Dendritic cell treated with granulocyte-macrophage colony-stimulating factor and Interleukin-4, amounts not matched to agents 40 ng/mL and 50 ng/mL, for 4 days (primary cell): ENCODE results near the gene ACADL.
"Not testable (repeated sequence)": the region's sequence is repeated elsewhere in the genome, so short reads cannot be mapped to it uniquely, and the experiment has no call there.

Experiments
- H3K27ac Mint-ChIP-seq: one replicate; pipeline ENCODE4 v1.8.0; 2022; ENCODE audit warnings: mild to moderate bottlenecking, mixed read lengths
- H3K27me3 Mint-ChIP-seq: one replicate; pipeline ENCODE4 v1.8.0; 2022; ENCODE audit warnings: mild to moderate bottlenecking, mixed read lengths
- H3K36me3 Mint-ChIP-seq: one replicate; pipeline ENCODE4 v1.8.0; 2022; ENCODE audit warnings: low read depth, mixed read lengths
- H3K4me1 Mint-ChIP-seq: one replicate; pipeline ENCODE4 v1.8.0; 2022; ENCODE audit warnings: low read depth, mixed read lengths
- H3K4me3 Mint-ChIP-seq: one replicate; pipeline ENCODE4 v1.8.0; 2022; ENCODE audit warnings: mild to moderate bottlenecking, moderate library complexity, mixed read lengths
- H3K9me3 Mint-ChIP-seq: one replicate; pipeline ENCODE4 v1.8.0; 2022; ENCODE audit warnings: mixed read lengths
- intact Hi-C: fragments of 100-400 bp; cut with micrococcal nuclease; formaldehyde crosslinking; loops from one replicate; pipeline ENCODE4 v1.15.0; 2022

Gene ACADL

DNA sequence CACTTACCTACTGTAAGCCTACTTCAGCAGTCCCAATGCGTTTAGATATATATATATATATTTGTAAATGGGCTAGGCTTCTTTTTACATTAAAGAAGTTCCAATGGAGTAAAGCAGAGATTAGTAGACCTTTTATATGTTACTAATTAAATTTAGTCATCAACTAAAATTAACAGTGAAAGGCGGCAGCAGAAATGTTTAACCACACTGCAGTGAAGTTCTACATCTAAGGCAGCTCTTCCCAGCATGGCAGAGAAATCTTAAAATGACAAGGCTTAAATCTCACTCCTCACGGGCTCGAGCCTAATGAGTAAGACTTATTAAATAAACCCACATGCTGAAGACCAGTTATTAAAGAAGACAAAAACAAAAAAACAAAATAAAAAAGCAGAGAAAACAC, 34.9 kb downstream of the ACADL start:
- no peaks in the 10 kb centered on the region for H3K27me3 Mint-ChIP-seq
- H3K36me3 Mint-ChIP-seq: no peaks in the 10 kb centered on the region
- peaks cover 8% of the 10 kb centered on the region for H3K9me3 Mint-ChIP-seq
- intact Hi-C loops: loop anchor here (10.0 kb wide), 2 partner anchors 606 to 856 kb away; no protein-coding TSS in a partner anchor
- no peak overlapping the region for H3K4me3 Mint-ChIP-seq
- H3K27ac Mint-ChIP-seq: no peak overlapping the region
- no peaks in the 10 kb centered on the region for H3K4me1 Mint-ChIP-seq

- intact Hi-C loops: loop anchor here (10.0 kb wide), 2 partner anchors 605 to 855 kb away; no protein-coding TSS in a partner anchor
- H3K27me3 Mint-ChIP-seq: no peaks in the 10 kb centered on the region
- peaks cover 6% of the 10 kb centered on the region for H3K36me3 Mint-ChIP-seq
- no peaks in the 10 kb centered on the region for H3K4me1 Mint-ChIP-seq
- peaks cover 15% of the 10 kb centered on the region for H3K9me3 Mint-ChIP-seq
- H3K27ac Mint-ChIP-seq: no peak overlapping the region
- no peak overlapping the region for H3K4me3 Mint-ChIP-seq
Measured at GRCh38 chr2:210189452-210190138, 35.7 kb downstream of the ACADL start.

DNA sequence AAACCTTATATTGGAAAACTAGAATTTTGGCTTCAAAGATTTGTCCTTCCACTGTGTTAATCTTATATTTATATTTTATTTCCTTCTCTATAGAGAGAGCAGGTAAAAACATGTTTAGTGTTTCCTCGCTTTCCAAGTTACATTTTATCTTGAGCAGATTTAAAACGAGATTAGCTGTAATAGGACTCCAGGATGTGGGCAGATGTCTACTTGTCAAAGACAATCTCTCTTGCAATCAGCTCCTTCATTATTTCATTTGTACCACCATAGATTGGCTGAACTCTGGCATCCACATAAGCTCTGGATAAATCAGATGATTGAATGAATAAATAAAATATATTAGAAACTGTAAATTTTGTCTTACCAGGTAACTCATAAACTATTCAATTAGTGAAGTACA, 36.5 kb downstream of the ACADL start:
- no peak overlapping the region for H3K4me3 Mint-ChIP-seq
- H3K4me1 Mint-ChIP-seq: no peaks in the 10 kb centered on the region
- H3K27me3 Mint-ChIP-seq: no peaks in the 10 kb centered on the region
- H3K27ac Mint-ChIP-seq: no peak overlapping the region
- H3K36me3 Mint-ChIP-seq: peaks cover 6% of the 10 kb centered on the region
- H3K9me3 Mint-ChIP-seq: peaks cover 24% of the 10 kb centered on the region
- intact Hi-C loops: no loop called here

GRCh38 chr2:210188190-210188589, 37.1 kb downstream of the ACADL start:
- H3K27ac Mint-ChIP-seq: no peak overlapping the region
- H3K36me3 Mint-ChIP-seq: peaks cover 6% of the 10 kb centered on the region
- H3K27me3 Mint-ChIP-seq: no peaks in the 10 kb centered on the region
- H3K4me1 Mint-ChIP-seq: no peaks in the 10 kb centered on the region
- H3K4me3 Mint-ChIP-seq: no peak overlapping the region
- intact Hi-C loops: no loop called here
- peaks cover 29% of the 10 kb centered on the region for H3K9me3 Mint-ChIP-seq

DNA sequence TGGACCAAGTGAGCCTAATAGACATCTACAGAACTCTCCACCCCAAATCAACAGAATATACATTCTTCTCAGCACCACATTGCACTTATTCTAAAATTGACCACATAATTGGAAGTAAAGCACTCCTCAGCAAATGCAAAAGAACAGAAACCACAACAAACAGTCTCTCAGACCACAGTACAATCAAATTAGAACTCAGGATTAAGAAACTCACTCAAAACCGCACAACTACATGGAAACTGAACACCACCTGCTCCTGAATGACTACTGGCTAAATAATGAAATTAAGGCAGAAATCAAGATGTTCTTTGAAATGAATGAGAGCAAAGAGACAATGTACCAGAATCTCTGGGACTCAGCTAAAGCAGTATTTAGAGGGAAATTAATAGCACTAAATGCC, 41.3 kb downstream of the ACADL start:
- H3K27ac Mint-ChIP-seq, intact Hi-C loops: not testable (repeated sequence)

DNA sequence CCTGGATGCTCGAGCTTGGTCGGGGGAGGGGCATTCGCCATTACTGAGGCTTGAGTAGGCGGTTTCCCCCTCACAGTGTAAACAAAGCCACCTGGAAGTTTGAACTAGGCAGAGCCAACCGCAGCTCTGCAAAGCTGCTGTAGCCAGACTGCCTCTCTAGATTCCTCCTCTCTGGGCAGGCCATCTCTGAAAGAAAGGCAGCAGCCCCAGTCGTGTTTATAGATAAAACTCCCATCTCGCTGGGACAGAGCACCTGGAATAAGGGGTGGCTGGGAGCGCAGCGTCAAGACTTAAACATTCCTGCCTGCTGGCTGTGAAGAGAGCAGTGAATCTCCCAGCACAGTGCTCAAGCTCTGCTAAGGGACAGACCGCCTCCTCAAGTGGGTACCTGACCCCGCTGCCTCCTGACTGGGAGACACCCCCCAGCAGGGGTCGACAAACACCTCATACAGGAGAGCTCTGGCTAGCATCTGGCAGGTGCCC, 43.6 kb downstream of the ACADL start:
- H3K4me3 Mint-ChIP-seq, intact Hi-C loops, H3K27me3 Mint-ChIP-seq, H3K27ac Mint-ChIP-seq, H3K4me1 Mint-ChIP-seq, H3K36me3 Mint-ChIP-seq: not testable (repeated sequence)
- peaks cover 39% of the 10 kb centered on the region for H3K9me3 Mint-ChIP-seq

More for the DNA sequence above, 41.3 kb downstream of the ACADL start:
- not testable (repeated sequence) for H3K27me3 Mint-ChIP-seq, H3K36me3 Mint-ChIP-seq, H3K4me1 Mint-ChIP-seq, H3K4me3 Mint-ChIP-seq
- peaks cover 39% of the 10 kb centered on the region for H3K9me3 Mint-ChIP-seq

- peaks cover 39% of the 10 kb centered on the region for H3K9me3 Mint-ChIP-seq
- H3K27me3 Mint-ChIP-seq, intact Hi-C loops, H3K4me1 Mint-ChIP-seq, H3K36me3 Mint-ChIP-seq, H3K4me3 Mint-ChIP-seq, H3K27ac Mint-ChIP-seq: not testable (repeated sequence)
Measured at GRCh38 chr2:210181033-210181605, 44.1 kb downstream of the ACADL start.

DNA sequence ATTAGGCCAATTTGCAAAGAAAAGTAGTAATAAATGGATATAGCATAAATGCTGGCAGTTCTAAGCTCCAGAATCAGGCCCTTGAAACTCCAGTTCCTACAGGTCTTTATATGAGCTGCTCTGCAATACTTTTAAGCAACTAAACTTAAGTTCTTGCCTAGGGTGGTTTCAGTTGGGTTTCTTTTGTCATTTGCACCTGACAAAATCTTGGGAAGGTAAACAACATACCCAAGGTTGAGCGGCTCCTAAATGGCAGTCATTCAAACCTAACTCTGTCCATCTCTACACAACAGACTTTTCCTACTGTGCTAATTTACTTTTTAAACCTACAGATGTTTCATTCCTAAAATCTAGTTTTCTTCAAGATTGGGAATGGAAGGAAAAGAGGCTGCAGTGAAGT, 44.8 kb downstream of the ACADL start:
- H3K27ac Mint-ChIP-seq: no peak overlapping the region
- intact Hi-C loops: no loop called here
- peaks cover 7% of the 10 kb centered on the region for H3K4me1 Mint-ChIP-seq
- no peaks in the 10 kb centered on the region for H3K27me3 Mint-ChIP-seq
- H3K4me3 Mint-ChIP-seq: no peak overlapping the region
- H3K9me3 Mint-ChIP-seq: peaks cover 33% of the 10 kb centered on the region
- H3K36me3 Mint-ChIP-seq: peaks cover 6% of the 10 kb centered on the region

DNA sequence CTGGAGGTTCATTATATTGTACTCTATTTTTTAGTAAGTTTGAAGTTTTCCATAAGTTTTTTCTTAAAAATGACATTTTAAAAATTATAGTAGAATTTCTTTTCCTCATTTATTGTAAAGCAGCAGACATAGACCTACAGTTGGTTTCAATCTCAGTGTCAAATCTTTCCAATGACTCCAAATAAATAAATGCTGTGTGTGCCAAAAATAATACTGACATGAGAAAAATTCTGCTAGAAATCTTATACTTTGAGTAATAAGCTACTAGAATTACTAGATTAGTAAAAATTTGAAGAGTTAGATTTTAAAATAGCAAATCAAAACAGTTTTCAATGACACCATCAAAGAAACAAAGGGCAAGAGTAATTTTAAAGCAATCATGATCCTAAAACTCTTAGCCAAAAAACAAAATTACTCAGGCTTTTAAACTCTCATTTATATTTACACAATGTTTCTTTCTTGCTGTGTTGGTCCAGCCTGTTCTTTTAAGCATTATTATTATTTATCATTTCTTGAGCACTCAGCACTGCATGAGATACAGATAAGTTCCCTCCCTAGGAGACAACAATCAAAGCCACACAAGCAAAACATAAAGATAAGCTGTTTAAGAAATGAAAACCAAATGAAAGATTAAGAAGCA, 45.8 kb downstream of the ACADL start:
- intact Hi-C loops: no loop called here
- peaks cover 7% of the 10 kb centered on the region for H3K4me1 Mint-ChIP-seq
- no peak overlapping the region for H3K4me3 Mint-ChIP-seq
- no peak overlapping the region for H3K27ac Mint-ChIP-seq
- H3K9me3 Mint-ChIP-seq: peaks cover 23% of the 10 kb centered on the region
- H3K27me3 Mint-ChIP-seq: no peaks in the 10 kb centered on the region
- no peaks in the 10 kb centered on the region for H3K36me3 Mint-ChIP-seq

GRCh38 chr2:210177769-210178168, 47.5 kb downstream of the ACADL start:
- peaks cover under 1% of the 10 kb centered on the region for H3K27me3 Mint-ChIP-seq
- intact Hi-C loops: no loop called here
- H3K4me1 Mint-ChIP-seq: peaks cover 9% of the 10 kb centered on the region
- H3K27ac Mint-ChIP-seq: no peak overlapping the region
- no peaks in the 10 kb centered on the region for H3K36me3 Mint-ChIP-seq
- H3K9me3 Mint-ChIP-seq: peaks cover 6% of the 10 kb centered on the region
- H3K4me3 Mint-ChIP-seq: no peak overlapping the region

DNA sequence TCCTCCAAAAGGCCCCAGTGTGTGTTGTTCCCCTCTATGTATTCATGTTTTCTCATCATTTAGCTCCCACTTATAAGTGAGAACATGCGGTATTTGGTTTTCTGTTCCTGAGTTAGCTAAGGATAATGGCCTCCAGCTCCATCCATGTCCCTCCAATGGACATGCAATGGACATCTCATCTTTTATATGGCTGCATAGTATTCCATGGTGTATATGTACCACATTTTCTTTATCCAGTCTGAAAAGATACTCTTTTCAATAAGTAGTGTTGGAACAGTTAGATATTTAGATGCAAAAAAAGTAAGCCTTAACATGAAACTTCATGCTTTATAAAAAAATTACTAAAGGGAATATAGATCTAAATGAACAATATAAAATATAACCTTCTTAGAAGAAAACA, 48.1 kb downstream of the ACADL start:
- H3K9me3 Mint-ChIP-seq, H3K36me3 Mint-ChIP-seq, H3K4me3 Mint-ChIP-seq, intact Hi-C loops, H3K27ac Mint-ChIP-seq, H3K27me3 Mint-ChIP-seq: not testable (repeated sequence)
- H3K4me1 Mint-ChIP-seq: peaks cover 16% of the 10 kb centered on the region

- no peak overlapping the region for H3K27ac Mint-ChIP-seq
- intact Hi-C loops: no loop called here
- H3K36me3 Mint-ChIP-seq: peaks cover 11% of the 10 kb centered on the region
- no peaks in the 10 kb centered on the region for H3K9me3 Mint-ChIP-seq
- H3K27me3 Mint-ChIP-seq: peaks cover 7% of the 10 kb centered on the region
- H3K4me3 Mint-ChIP-seq: no peak overlapping the region
- H3K4me1 Mint-ChIP-seq: peaks cover 12% of the 10 kb centered on the region
Measured at GRCh38 chr2:210174086-210174485, 51.2 kb downstream of the ACADL start.

DNA sequence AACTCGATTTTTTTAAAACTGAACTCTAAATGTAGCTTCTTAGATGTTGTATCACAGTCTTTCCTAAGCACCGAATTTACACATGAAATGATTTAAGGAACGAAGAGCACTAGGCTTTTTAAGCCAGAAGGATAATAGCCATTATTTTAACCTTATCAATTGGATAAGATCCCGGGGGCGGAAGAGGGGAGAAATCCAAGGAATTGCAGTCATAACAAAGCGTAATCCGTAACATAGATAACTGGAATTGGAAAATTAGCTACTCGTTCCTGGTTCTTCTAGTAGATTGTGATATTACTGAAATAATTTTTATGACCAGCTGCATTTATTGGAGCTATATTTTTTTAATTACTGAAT, 53.0 kb downstream of the ACADL start:
- Mint-ChIP-seq H3K27ac (peak overlapping the region; percentile 99), H3K36me3 (peaks cover 11% of the 10 kb centered on the region), H3K4me3 (peak overlapping the region; percentile 86), H3K4me1 (peaks cover 19% of the 10 kb centered on the region), H3K9me3 (no peaks in the 10 kb centered on the region), H3K27me3 (peaks cover 7% of the 10 kb centered on the region)
- intact Hi-C loops: no loop called here

DNA sequence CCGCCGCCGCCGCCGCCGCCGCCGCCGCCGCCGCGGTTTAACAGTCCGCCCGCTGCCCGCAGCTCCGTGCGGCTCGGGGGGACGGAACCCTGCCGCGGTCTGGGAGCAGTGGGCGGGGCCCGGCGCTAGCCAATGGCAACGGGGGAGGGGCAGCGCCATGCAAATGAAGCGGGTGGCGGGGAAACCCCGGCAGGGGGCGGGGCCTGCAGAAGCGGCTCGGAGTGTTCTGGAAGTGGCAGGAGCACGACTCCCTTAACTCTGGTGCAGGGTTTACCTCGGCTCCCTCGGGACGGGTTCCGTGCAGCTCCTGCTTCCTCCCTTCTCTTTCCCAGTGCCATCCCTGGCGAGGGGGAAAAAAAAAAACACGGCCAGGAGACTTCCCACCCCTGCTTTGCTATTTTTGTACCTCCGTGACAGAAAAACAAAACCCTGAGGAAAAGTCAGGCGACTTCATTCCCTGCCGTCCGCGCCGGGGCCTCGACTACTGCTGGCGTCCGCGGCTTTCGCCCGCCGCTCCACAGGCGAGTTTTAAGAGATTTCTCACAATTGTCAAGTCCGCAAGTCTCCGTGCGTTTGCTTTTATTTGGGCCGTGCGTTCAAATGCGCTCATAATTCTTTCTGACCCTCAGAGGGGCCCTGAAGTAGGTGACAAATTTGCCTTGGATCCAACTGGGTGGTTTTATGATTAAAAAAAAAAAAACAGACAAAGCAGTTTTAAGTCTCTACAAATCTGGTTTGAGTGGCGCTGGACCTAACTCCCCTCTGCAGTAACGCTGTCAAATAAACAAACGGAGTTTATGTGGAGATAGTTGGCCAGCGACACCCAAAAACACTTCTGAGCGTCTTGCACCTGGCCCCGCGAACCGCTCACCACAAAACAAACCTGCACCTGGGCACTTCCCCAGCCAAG, 53.7 kb downstream of the ACADL start, which contains the start of gene KANSL1L:
KANSL1L (minus strand) TSS at position 101 of the 910 bp plus-strand sequence. CDS start 16,827 bp downstream, outside the sequence.
- intact Hi-C loops: no loop called here
- H3K4me3 Mint-ChIP-seq: peak within 1 kb of the TSS; percentile 97
- H3K9me3 Mint-ChIP-seq: no peaks in the 10 kb centered on the region
- H3K36me3 Mint-ChIP-seq: peaks cover 11% of the 10 kb centered on the region
- peaks cover 19% of the 10 kb centered on the region for H3K4me1 Mint-ChIP-seq
- H3K27ac Mint-ChIP-seq: peak within 1 kb of the TSS; percentile 99
- peaks cover 7% of the 10 kb centered on the region for H3K27me3 Mint-ChIP-seq
